OCI-LY7 (cell line): ENCODE results near the gene BCAR3. TPM values are rescaled to one million over a fixed set of nuclear protein-coding genes. Genes with fewer than 3 reads are reported as not detected.
"Not testable (repeated sequence)": the region's sequence is repeated elsewhere in the genome, so short reads cannot be mapped to it uniquely, and the experiment has no call there.

Source experiments
- BruUV-seq: library from RNA; stranded (reverse); fragments of 400-500 nt; replicated peaks from 2 replicates; lab custom pipeline; 2021; lab: Mats Ljungman, UMichigan
- CTCF ChIA-PET: fragments of 300-600 bp; sonication (Branson Sonifier 250); formaldehyde crosslinking; loops from one replicate; lab custom pipeline; 2022; ENCODE audit warnings: antibody characterized with exemption; ENCODE audit not compliant: unreplicated experiment; lab: Charles Lee
- POLR2A ChIA-PET: fragments of 300-600 bp; sonication (Branson Sonifier 250); formaldehyde crosslinking; loops from one replicate; lab custom pipeline; 2022; ENCODE audit warnings: antibody characterized with exemption; lab: Charles Lee
- DNase-seq: peaks from one replicate; pipeline ENCODE4 v3.0.0-alpha.2; 2015; ENCODE audit warnings: low spot score
- H2AFZ ChIP-seq: fragments of 200-600 bp; sonication (generic), shearing (Covaris generic); 2 replicates; pipeline ENCODE4 v1.6.1; 2014; ENCODE audit warnings: mild to moderate bottlenecking, antibody characterized with exemption, low read length, moderate library complexity
- H3K27ac ChIP-seq: fragments of 200-600 bp; sonication (generic); 2 replicates; pipeline ENCODE4 v1.5.1; 2014; ENCODE audit warnings: mixed run types, low read depth, mild to moderate bottlenecking, moderate library complexity, low read length, inconsistent platforms; ENCODE audit not compliant: poor library complexity, severe bottlenecking
- H3K36me3 ChIP-seq: fragments of 200-600 bp; sonication (generic); 2 replicates; pipeline ENCODE4 v1.6.1; 2014; ENCODE audit warnings: mild to moderate bottlenecking, antibody characterized with exemption, low read length, moderate library complexity, mixed read lengths; ENCODE audit not compliant: insufficient read depth
- H3K4me1 ChIP-seq: fragments of 200-600 bp; sonication (generic); 2 replicates; pipeline ENCODE4 v1.5.1; 2014; ENCODE audit warnings: mild to moderate bottlenecking, low read length; ENCODE audit not compliant: insufficient read depth, poor library complexity, severe bottlenecking
- H3K4me2 ChIP-seq: fragments of 200-600 bp; sonication (generic); 2 replicates; pipeline ENCODE4 v1.6.1; 2014; ENCODE audit warnings: mild to moderate bottlenecking, low read length
- H3K4me3 ChIP-seq: fragments of 200-600 bp; sonication (generic); 2 replicates; pipeline ENCODE4 v1.5.1; 2014; ENCODE audit warnings: mild to moderate bottlenecking, low read depth, low read length; ENCODE audit not compliant: poor library complexity, severe bottlenecking
- H3K79me2 ChIP-seq: fragments of 200-600 bp; sonication (generic); 2 replicates; pipeline ENCODE4 v1.6.1; 2016; ENCODE audit warnings: low read depth, mild to moderate bottlenecking, low read length, moderate library complexity, mixed read lengths; ENCODE audit not compliant: insufficient read depth
- H3K9me2 ChIP-seq: fragments of 200-600 bp; sonication (generic); 2 replicates; pipeline ENCODE4 v1.6.1; 2016; ENCODE audit warnings: mild to moderate bottlenecking, low read length, mixed read lengths; ENCODE audit not compliant: insufficient read depth
- H3K9me3 ChIP-seq: fragments of 200-600 bp; sonication (generic); 2 replicates; pipeline ENCODE4 v1.6.1; 2014; ENCODE audit warnings: mild to moderate bottlenecking, mixed run types, low read length, mixed read lengths
- H4K20me1 ChIP-seq: fragments of 200-600 bp; sonication (generic); 2 replicates; pipeline ENCODE4 v1.6.1; 2014; ENCODE audit warnings: mild to moderate bottlenecking, antibody characterized with exemption, low read length, moderate library complexity, mixed read lengths; ENCODE audit not compliant: insufficient read depth
- CTCF ChIP-seq: fragments of 200-600 bp; sonication (generic); conservative IDR thresholded peaks from 2 replicates; pipeline ENCODE4 v1.5.1; 2014; ENCODE audit warnings: mild to moderate bottlenecking, antibody characterized with exemption, low read length, moderate library complexity, mixed read lengths
- EZH2phosphoT487 ChIP-seq: fragments of 200-600 bp; sonication (generic); IDR thresholded peaks from 2 replicates; pipeline ENCODE4 v1.6.1; 2018; ENCODE audit warnings: low read depth, borderline replicate concordance, mild to moderate bottlenecking, mixed run types, antibody characterized with exemption, low read length, moderate library complexity, mixed read lengths
- intact Hi-C: fragments of 100-400 bp; cut with micrococcal nuclease; formaldehyde crosslinking; loops from one replicate; pipeline ENCODE4 v1.10.0; 2022; ENCODE audit not compliant: unreplicated experiment
- total RNA-seq, 2 experiments: library from RNA; depleted of rRNA in 1 of 2; stranded (reverse); fragments of >200 nt in 1 of 2; shearing (Covaris generic) in 1 of 2; gene quantifications; 2 replicates each; pipeline ENCODE4 v1.2.3, GENCODE V29; 2014 to 2022

The BCAR3 gene
- total RNA-seq, 2 experiments from 2014 or later = 16.3 to 24.2 TPM

GRCh38 chr1:93591676-93592550, 89.7 kb downstream of the BCAR3 start:
- Histone ChIP-seq H3K9me3 (no peaks in the 10 kb centered on the region), H3K9me2 (no peaks in the 10 kb centered on the region), H3K79me2 (no peaks in the 10 kb centered on the region), H3K4me3 (peak overlapping the region; percentile 34), H3K4me2 (peak overlapping the region; percentile 54), H3K36me3 (peaks cover 40% of the 10 kb centered on the region), H4K20me1 (0 out of 2 replicates have a peak, but pooled peaks cover 4% of the 10 kb centered on the region), H3K27ac (peak overlapping the region; percentile 58), H2AFZ (no peak overlapping the region), H3K4me1 (peaks cover 30% of the 10 kb centered on the region)
- intact Hi-C loops = no loop called here
- ChIA-PET POLR2A (interaction anchor here (0.9 to 1.3 kb wide), 4 partner anchors 8 to 252 kb away, joined by 3 to 4 read pairs (median 4); partner anchors contain the start of gene DR1), CTCF (interaction anchor here (0.8 kb wide), 1 partner anchor 252 kb away, joined by 3 read pairs; no protein-coding TSS in a partner anchor)
- BruUV-seq = no TSS peak
- TF ChIP-seq CTCF (no peak), EZH2phosphoT487 (no peak)
- peak; percentile 93 for DNase-seq

- BruUV-seq, H4K20me1 ChIP-seq, H3K9me3 ChIP-seq, DNase-seq, H3K79me2 ChIP-seq, H3K9me2 ChIP-seq, intact Hi-C loops, H2AFZ ChIP-seq: not testable (repeated sequence)
- peak overlapping the region; percentile 58 for H3K27ac ChIP-seq
- H3K4me2 ChIP-seq = peak overlapping the region; percentile 54
- ChIA-PET POLR2A (interaction anchor here (0.9 to 1.3 kb wide), 3 partner anchors 9 to 246 kb away, joined by 3 to 4 read pairs (median 4); partner anchors contain the start of gene DR1), CTCF (interaction anchor here (0.8 kb wide), 1 partner anchor 253 kb away, joined by 3 read pairs; no protein-coding TSS in a partner anchor)
- peaks cover 30% of the 10 kb centered on the region for H3K4me1 ChIP-seq
- H3K4me3 ChIP-seq = peak overlapping the region; percentile 34
- H3K36me3 ChIP-seq = peaks cover 47% of the 10 kb centered on the region
These were observed 90.4 kb downstream of the BCAR3 start for GRCh38 chr1:93591291-93591675.

GRCh38 chr1:93588955-93589354, 92.7 kb downstream of the BCAR3 start:
- H3K9me3 ChIP-seq = no peaks in the 10 kb centered on the region
- H3K36me3 ChIP-seq = peaks cover 52% of the 10 kb centered on the region
- H3K9me2 ChIP-seq = no peaks in the 10 kb centered on the region
- H2AFZ ChIP-seq = no peak overlapping the region
- H3K79me2 ChIP-seq = no peaks in the 10 kb centered on the region
- intact Hi-C loops = no loop called here
- H3K4me3 ChIP-seq = no peak overlapping the region
- no peak overlapping the region for H3K4me2 ChIP-seq
- BruUV-seq = no TSS peak
- CTCF ChIA-PET = no interaction called here
- no peak for DNase-seq
- H4K20me1 ChIP-seq = no peaks in the 10 kb centered on the region
- H3K27ac ChIP-seq = no peak overlapping the region
- H3K4me1 ChIP-seq = peaks cover 30% of the 10 kb centered on the region
- POLR2A ChIA-PET = interaction anchor here (0.9 kb wide), 1 partner anchor 257 kb away, joined by 3 read pairs; no protein-coding TSS in a partner anchor
- TF ChIP-seq EZH2phosphoT487 (no peak), CTCF (no peak)
